Trophoblast cell (in vitro differentiated cells and primary cell): Measurements from ENCODE around the gene LRPPRC.
A peak's percentile ranks its signal among the peaks of the same experiment; 100 is the strongest.

Source experiments
- DNase-seq, 2 donors: peaks; one replicate each; pipeline ENCODE4 v3.0.0-alpha.2; 2016
- H2AFZ ChIP-seq: 2 replicates; pipeline ENCODE4 v1.6.1; 2013; ENCODE audit warnings: low read length, moderate library complexity, mild to moderate bottlenecking; ENCODE audit not compliant: insufficient read depth, poor library complexity
- H2AK5ac ChIP-seq: 2 replicates; pipeline ENCODE4 v1.6.1; 2013; ENCODE audit warnings: mild to moderate bottlenecking, low read length
- H2BK120ac ChIP-seq: 2 replicates; pipeline ENCODE4 v1.6.1; 2013; ENCODE audit warnings: low read length, mild to moderate bottlenecking, moderate library complexity; ENCODE audit not compliant: insufficient read depth, poor library complexity
- H2BK12ac ChIP-seq: 2 replicates; pipeline ENCODE4 v1.6.1; 2013; ENCODE audit warnings: mild to moderate bottlenecking, low read length, moderate library complexity
- H2BK5ac ChIP-seq: 2 replicates; pipeline ENCODE4 v1.6.1; 2013; ENCODE audit warnings: low read length, low read depth, moderate library complexity, mild to moderate bottlenecking; ENCODE audit not compliant: poor library complexity
- H3K14ac ChIP-seq: 2 replicates; pipeline ENCODE4 v1.6.1; 2013; ENCODE audit warnings: mild to moderate bottlenecking, low read length
- H3K18ac ChIP-seq: 2 replicates; pipeline ENCODE4 v1.6.1; 2013; ENCODE audit warnings: mild to moderate bottlenecking, low read length
- H3K23ac ChIP-seq: 2 replicates; pipeline ENCODE4 v1.6.1; 2013; ENCODE audit warnings: low read length
- H3K27ac ChIP-seq: 2 replicates; pipeline ENCODE4 v1.5.1; 2013; ENCODE audit warnings: low read depth, mild to moderate bottlenecking, inconsistent platforms, low read length, moderate library complexity
- H3K27me3 ChIP-seq: 2 replicates; pipeline ENCODE4 v1.6.1; 2013; ENCODE audit warnings: inconsistent platforms, mild to moderate bottlenecking, low read length, moderate library complexity; ENCODE audit not compliant: insufficient read depth
- H3K36me3 ChIP-seq, 2 experiments: 1 replicate in 1 of 2; 2 replicates in 1 of 2; pipeline ENCODE4 v1.6.1; 2013; ENCODE audit warnings: low read length in 2 of 2, mild to moderate bottlenecking in 2 of 2, moderate library complexity in 1 of 2; ENCODE audit not compliant: insufficient read depth in 2 of 2, control insufficient read depth in 1 of 2
- H3K4ac ChIP-seq: 2 replicates; pipeline ENCODE4 v1.6.1; 2013; ENCODE audit warnings: low read depth, mild to moderate bottlenecking, low read length, moderate library complexity
- H3K4me1 ChIP-seq, 2 experiments: 1 replicate in 1 of 2; 2 replicates in 1 of 2; pipeline ENCODE4 v1.6.1; 2013; ENCODE audit warnings: low read length in 2 of 2, mild to moderate bottlenecking in 2 of 2, moderate library complexity in 1 of 2; ENCODE audit not compliant: insufficient read depth in 2 of 2, control insufficient read depth in 1 of 2
- H3K4me2 ChIP-seq: 2 replicates; pipeline ENCODE4 v1.6.1; 2013; ENCODE audit warnings: inconsistent platforms, mild to moderate bottlenecking, low read length, moderate library complexity
- H3K4me3 ChIP-seq: 2 replicates; pipeline ENCODE4 v1.5.1; 2013; ENCODE audit warnings: mild to moderate bottlenecking, low read depth, low read length, inconsistent platforms
- H3K79me1 ChIP-seq: one replicate; pipeline ENCODE4 v1.6.1; 2013; ENCODE audit warnings: low read length
- H3K79me2 ChIP-seq: 2 replicates; pipeline ENCODE4 v1.6.1; 2013; ENCODE audit warnings: low read length, mild to moderate bottlenecking; ENCODE audit not compliant: control insufficient read depth, insufficient read depth, poor library complexity
- H3K9ac ChIP-seq: 2 replicates; pipeline ENCODE4 v1.6.1; 2013; ENCODE audit warnings: mild to moderate bottlenecking, low read length
- H3K9me3 ChIP-seq: 2 replicates; pipeline ENCODE4 v1.6.1; 2013; ENCODE audit warnings: low read depth, mild to moderate bottlenecking, control low read depth, inconsistent platforms, low read length; ENCODE audit not compliant: insufficient read depth
- H4K12ac ChIP-seq: 2 replicates; pipeline ENCODE4 v1.6.1; 2013; ENCODE audit warnings: low read depth, mild to moderate bottlenecking, low read length, moderate library complexity
- H4K8ac ChIP-seq: 2 replicates; pipeline ENCODE4 v1.6.1; 2013; ENCODE audit warnings: low read depth, mild to moderate bottlenecking, low read length, moderate library complexity
- H4K91ac ChIP-seq: one replicate; pipeline ENCODE4 v1.6.1; 2013; ENCODE audit warnings: low read depth, mild to moderate bottlenecking, low read length, moderate library complexity
- WGBS: extraction: QIAGEN DNeasy Blood & Tissue Kit; methylation state at CpG from one replicate; pipeline ENCODE4 v1.1.7; 2013; ENCODE audit warnings: missing lambda C conversion rate; ENCODE audit not compliant: insufficient read length, insufficient coverage; ENCODE audit errors: extremely low coverage; 5-methylcytosine and 5-hydroxymethylcytosine counted together

The LRPPRC gene

GRCh38 chr2:43890855-43891254 is 104.9 kb downstream of the LRPPRC start:
- H2BK12ac ChIP-seq, result no peak overlapping the region
- no peak overlapping the region for H4K12ac ChIP-seq
- no peak overlapping the region for H3K4me3 ChIP-seq
- H3K79me2 ChIP-seq, result no peaks in the 10 kb centered on the region
- no peak overlapping the region for H3K14ac ChIP-seq
- no peak overlapping the region for H3K23ac ChIP-seq
- H3K4ac ChIP-seq, result no peak overlapping the region
- no peaks in the 10 kb centered on the region for H3K79me1 ChIP-seq
- no peak overlapping the region for H2BK120ac ChIP-seq
- no peak overlapping the region for H3K4me2 ChIP-seq
- H2AFZ ChIP-seq, result no peak overlapping the region
- H2BK5ac ChIP-seq, result no peak overlapping the region
- no peaks in the 10 kb centered on the region for H3K27me3 ChIP-seq
- H3K9ac ChIP-seq, result no peak overlapping the region
- no CpG with 5 or more reads among the region's 4 CpGs for WGBS
- H2AK5ac ChIP-seq, result no peak overlapping the region
- H3K9me3 ChIP-seq, result peaks cover 1% of the 10 kb centered on the region
- H3K36me3 ChIP-seq, result peaks cover 15 to 32% of the 10 kb centered on the region in 2 experiments
- no peak overlapping the region for H3K18ac ChIP-seq
- H3K4me1 ChIP-seq, result no peaks in the 10 kb centered on the region
- H4K91ac ChIP-seq, result no peak overlapping the region
- H4K8ac ChIP-seq, result no peak overlapping the region
- DNase-seq, result no peak
- H3K27ac ChIP-seq, result no peak overlapping the region

GRCh38 chr2:43889416-43889815 is 106.4 kb downstream of the LRPPRC start:
- no peak overlapping the region for H3K4ac ChIP-seq
- no peak overlapping the region for H4K8ac ChIP-seq
- H3K23ac ChIP-seq, result no peak overlapping the region
- H4K91ac ChIP-seq, result no peak overlapping the region
- no peak overlapping the region for H3K14ac ChIP-seq
- H2AFZ ChIP-seq, result no peak overlapping the region
- H3K9me3 ChIP-seq, result peaks cover 1% of the 10 kb centered on the region
- peaks cover 13 to 37% of the 10 kb centered on the region in 2 experiments for H3K36me3 ChIP-seq
- H3K4me3 ChIP-seq, result no peak overlapping the region
- no peak overlapping the region for H3K27ac ChIP-seq
- no peak overlapping the region for H3K4me2 ChIP-seq
- no peak overlapping the region for H2BK120ac ChIP-seq
- no peak overlapping the region for H2BK5ac ChIP-seq
- no peaks in the 10 kb centered on the region for H3K79me2 ChIP-seq
- no peaks in the 10 kb centered on the region for H3K27me3 ChIP-seq
- H3K18ac ChIP-seq, result no peak overlapping the region
- no peak overlapping the region for H2BK12ac ChIP-seq
- no peak overlapping the region for H2AK5ac ChIP-seq
- H3K79me1 ChIP-seq, result no peaks in the 10 kb centered on the region
- WGBS, result no CpG with 5 or more reads among the region's 4 CpGs
- no peak overlapping the region for H4K12ac ChIP-seq
- H3K4me1 ChIP-seq, result no peaks in the 10 kb centered on the region
- DNase-seq, result peak in 1 of 2 donors; percentile 53
- H3K9ac ChIP-seq, result no peak overlapping the region

GRCh38 chr2:43887176-43887575 is 108.6 kb downstream of the LRPPRC start:
- H3K4ac ChIP-seq, result no peak overlapping the region
- H3K79me2 ChIP-seq, result no peaks in the 10 kb centered on the region
- no peak overlapping the region for H4K91ac ChIP-seq
- H3K4me2 ChIP-seq, result no peak overlapping the region
- no peaks in the 10 kb centered on the region for H3K79me1 ChIP-seq
- no peak overlapping the region for H2AK5ac ChIP-seq
- H2BK5ac ChIP-seq, result no peak overlapping the region
- H3K27me3 ChIP-seq, result no peaks in the 10 kb centered on the region
- H2AFZ ChIP-seq, result no peak overlapping the region
- H3K27ac ChIP-seq, result no peak overlapping the region
- no peak overlapping the region for H3K23ac ChIP-seq
- H4K12ac ChIP-seq, result no peak overlapping the region
- no peak overlapping the region for H3K4me3 ChIP-seq
- no peak overlapping the region for H4K8ac ChIP-seq
- H2BK12ac ChIP-seq, result no peak overlapping the region
- no peak overlapping the region for H3K9ac ChIP-seq
- no peaks in the 10 kb centered on the region for H3K4me1 ChIP-seq
- DNase-seq, result no peak
- no peak overlapping the region for H2BK120ac ChIP-seq
- peaks cover 1% of the 10 kb centered on the region for H3K9me3 ChIP-seq
- no peak overlapping the region for H3K18ac ChIP-seq
- peaks cover 13 to 34% of the 10 kb centered on the region in 2 experiments for H3K36me3 ChIP-seq
- no CpG with 5 or more reads among the region's 7 CpGs for WGBS
- no peak overlapping the region for H3K14ac ChIP-seq

- Histone ChIP-seq H3K23ac (no peak overlapping the region), H4K8ac (no peak overlapping the region), H3K79me1 (no peaks in the 10 kb centered on the region), H3K79me2 (no peaks in the 10 kb centered on the region), H3K27ac (no peak overlapping the region), H2AFZ (no peak overlapping the region), H3K4me1 (no peaks in the 10 kb centered on the region), H3K4me2 (no peak overlapping the region), H3K9me3 (peaks cover 1% of the 10 kb centered on the region), H2BK5ac (no peak overlapping the region), H4K12ac (no peak overlapping the region), H2AK5ac (no peak overlapping the region), H3K36me3 (peaks cover 12 to 24% of the 10 kb centered on the region in 2 experiments), H3K4me3 (no peak overlapping the region), H4K91ac (no peak overlapping the region), H2BK12ac (no peak overlapping the region), H2BK120ac (no peak overlapping the region), H3K4ac (no peak overlapping the region), H3K14ac (no peak overlapping the region), H3K9ac (peak overlapping the region; percentile 77), H3K27me3 (no peaks in the 10 kb centered on the region), H3K18ac (no peak overlapping the region)
- no peak for DNase-seq
- WGBS, result no CpG with 5 or more reads among the region's 7 CpGs
Observed at GRCh38 chr2:43885132-43885632, 110.6 kb downstream of the LRPPRC start.
